ENCODE data around the gene DDO. TPM values are rescaled to one million over a fixed set of nuclear protein-coding genes. Genes with fewer than 3 reads are reported as not detected.
"Not testable (repeated sequence)": the region's sequence is repeated elsewhere in the genome, so short reads cannot be mapped to it uniquely, and the experiment has no call there.

The DDO gene
- total RNA-seq, 2 donors from 2014 or later = 0.34 TPM; not detected in 1

DNA sequence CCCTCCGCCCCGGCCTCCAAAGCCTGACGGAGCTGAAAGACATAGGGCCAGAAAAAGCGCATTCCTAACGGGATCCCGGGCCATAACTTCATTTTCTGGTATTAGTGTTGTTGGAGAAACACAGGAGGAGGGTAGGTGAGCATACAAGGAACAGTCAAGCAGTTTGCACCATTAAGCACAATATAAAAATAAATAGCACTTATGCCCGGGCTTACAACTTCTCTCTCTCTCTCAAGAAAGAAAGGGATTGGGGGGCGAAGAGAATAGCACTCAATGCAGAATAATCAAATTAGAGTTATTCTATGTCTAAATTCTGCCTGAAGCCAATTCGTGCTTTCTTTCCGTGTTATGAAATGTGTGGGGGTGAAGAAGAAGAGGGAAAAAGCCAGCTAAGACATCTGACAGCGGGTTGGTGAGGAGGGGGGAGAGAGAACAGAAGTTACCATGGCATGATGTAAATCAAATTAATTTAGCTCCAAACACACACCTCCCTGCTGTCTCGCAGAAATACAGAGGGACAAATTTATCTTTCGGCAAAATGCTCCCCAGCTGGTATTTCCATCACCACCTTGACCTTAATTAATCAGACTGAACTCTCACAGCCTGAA lies 56.7 kb downstream of the DDO start:
- no peak for ATAC-seq
- peaks cover 4 to 17% of the 10 kb centered on the region in 2 donors for H3K36me3 Mint-ChIP-seq
- H3K27ac Mint-ChIP-seq = no peak overlapping the region
- DNase-seq (ENCODE audit: low spot score in 2 of 2) = no peak
- peaks cover 0 to 14% of the 10 kb centered on the region in 2 donors for H3K9me3 Mint-ChIP-seq

DNA sequence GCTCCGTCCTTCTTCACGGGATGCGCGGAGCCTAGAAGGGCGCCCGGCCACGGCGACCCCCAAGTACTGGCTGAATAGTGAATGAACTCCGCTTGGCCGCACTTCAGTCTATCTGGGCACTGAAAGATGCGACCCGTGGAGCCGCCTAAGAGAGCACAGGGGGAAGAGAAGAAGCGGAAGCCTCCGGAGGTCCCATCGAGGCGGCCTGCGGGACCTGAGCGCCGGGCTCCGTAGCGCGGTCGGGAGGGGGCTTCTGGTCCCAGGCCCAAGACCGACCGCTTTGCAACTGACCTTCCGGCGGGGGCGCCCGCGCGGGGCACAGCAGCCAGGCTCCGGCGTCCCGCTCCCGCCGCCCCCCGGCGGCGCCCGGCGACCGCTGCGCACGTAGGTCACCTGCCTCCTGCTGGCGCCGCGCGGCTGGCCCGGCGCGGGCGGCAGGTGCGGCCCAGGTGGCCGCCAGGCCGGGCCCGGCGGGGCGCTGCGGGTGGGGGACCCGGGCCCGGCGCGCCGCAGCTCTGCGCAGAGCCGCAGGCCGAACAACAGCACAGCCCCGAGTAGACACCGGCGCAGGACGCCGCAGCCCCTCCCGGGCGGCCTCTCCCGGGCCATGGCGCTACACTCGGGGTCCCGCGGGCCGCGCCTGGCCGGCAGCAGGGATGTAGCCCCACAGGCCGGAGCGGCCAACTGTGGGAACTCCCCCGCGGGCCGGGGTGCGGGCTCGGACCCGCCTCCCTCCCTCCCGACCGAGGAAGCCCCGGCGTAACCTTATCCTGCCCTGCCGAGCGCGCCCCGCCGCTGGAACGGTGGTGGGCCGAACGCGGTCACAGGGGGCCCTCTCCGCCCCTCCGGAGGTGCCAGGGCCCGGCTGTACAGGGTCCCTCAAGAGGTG lies 57.5 kb downstream of the DDO start, which contains the start of gene METTL24:
Gene METTL24 (minus strand): TSS at position 686 of the 889 bp plus-strand sequence. CDS start 77 bp downstream, at position 609.
- Mint-ChIP-seq H3K36me3 (peaks cover 4 to 17% of the 10 kb centered on the region in 2 donors), H3K27ac (no peak within 1 kb of the TSS), H3K9me3 (peaks cover 0 to 14% of the 10 kb centered on the region in 2 donors)
- DNase-seq (ENCODE audit: low spot score in 2 of 2) (peak in 1 of 2 donors; percentile 8), ATAC-seq (peak; percentile 41 to 77)

DNA sequence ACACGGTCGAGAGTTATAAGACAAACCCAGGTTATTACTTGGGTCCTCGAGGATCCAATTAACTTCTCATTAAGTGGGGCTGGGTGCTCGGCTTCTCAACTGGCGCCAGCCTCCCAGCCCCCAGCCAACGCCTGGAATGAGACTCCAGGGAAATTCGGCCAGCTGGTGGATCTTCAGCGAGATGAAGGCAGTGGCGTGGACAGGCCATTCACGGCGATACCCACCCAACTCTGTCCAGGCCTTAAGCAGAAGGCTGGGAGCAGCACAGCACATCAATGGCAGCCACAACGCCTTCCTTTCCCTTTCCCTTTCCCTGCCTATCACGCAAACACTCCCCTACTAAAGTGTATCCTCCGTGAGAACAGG lies 58.1 kb downstream of the DDO start:
- H3K36me3 Mint-ChIP-seq = peaks cover 4 to 17% of the 10 kb centered on the region in 2 donors
- H3K9me3 Mint-ChIP-seq = peaks cover 0 to 11% of the 10 kb centered on the region in 2 donors
- ATAC-seq (peak in 1 of 2 donors; percentile 58), DNase-seq (ENCODE audit: low spot score in 2 of 2) (no peak)
- no peak overlapping the region for H3K27ac Mint-ChIP-seq

DNA sequence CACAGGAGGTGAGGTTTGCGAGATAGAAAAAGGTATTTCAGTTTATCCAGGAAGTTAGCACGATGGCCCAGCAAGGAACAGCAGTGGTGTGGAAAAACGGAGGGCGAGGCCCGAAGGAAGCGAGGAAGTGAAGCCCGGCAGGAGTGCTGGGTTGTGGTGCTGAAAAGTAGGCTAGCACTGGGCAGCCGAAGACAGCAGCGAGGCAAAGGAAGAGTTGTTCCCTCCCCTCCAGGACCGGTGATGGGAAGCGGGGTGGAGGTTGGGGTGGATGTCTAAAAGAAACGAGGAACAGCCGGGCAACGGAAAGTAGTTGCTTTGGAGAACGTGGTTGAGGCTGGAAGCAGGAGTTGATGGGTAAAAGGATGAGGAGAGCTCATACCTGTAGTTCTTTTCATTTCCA lies 58.6 kb downstream of the DDO start:
- Mint-ChIP-seq H3K36me3 (peaks cover 4 to 17% of the 10 kb centered on the region in 2 donors), H3K27ac (no peak overlapping the region), H3K9me3 (peaks cover 0 to 9% of the 10 kb centered on the region in 2 donors)
- DNase-seq (ENCODE audit: low spot score in 2 of 2) = no peak
- no peak for ATAC-seq

DNA sequence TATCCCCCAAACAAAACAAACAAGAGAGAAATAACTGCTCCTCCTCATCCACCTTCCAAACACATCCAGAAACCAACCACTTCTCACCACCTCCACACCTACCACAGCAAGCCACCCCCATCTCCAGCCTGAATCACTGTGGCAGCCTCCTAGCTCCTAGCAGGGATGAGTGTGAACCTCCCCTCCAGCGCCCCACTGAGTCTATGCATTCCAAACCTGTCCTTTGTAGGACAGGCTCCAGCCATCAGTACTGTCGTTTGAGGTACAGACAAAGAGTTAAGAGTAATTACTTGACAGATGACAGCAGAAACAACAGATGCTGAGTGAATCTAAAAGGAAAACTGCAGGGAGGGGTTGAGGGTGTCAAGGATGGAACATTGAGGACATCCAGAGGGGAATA lies 59.6 kb downstream of the DDO start:
- Mint-ChIP-seq H3K9me3 (peaks cover 0 to 1% of the 10 kb centered on the region in 2 donors), H3K36me3 (peaks cover 0 to 12% of the 10 kb centered on the region in 2 donors), H3K27ac (no peak overlapping the region)
- DNase-seq (ENCODE audit: low spot score in 2 of 2) (no peak), ATAC-seq (no peak)

DNA sequence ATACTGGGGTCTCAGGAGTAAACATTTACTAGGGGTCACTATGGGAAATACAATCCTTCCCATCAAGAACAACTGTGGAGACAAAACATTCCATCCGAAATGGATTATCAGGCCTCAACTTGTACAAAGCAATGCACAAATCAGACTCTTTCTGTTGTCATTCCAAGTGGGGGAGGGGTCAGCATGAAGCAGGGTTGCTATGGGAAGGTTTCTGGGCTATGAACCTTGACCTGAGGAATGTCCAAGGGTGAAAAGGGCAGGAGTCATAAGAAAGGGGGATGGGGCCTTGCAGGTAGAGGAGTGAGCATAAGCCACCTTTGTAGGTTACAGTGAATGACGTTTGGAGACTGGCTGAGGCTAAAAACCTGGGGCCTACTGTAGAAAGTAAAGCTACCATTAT lies 60.4 kb downstream of the DDO start:
- Mint-ChIP-seq H3K9me3 (no peaks in the 10 kb centered on the region), H3K27ac (no peak overlapping the region), H3K36me3 (peaks cover 0 to 12% of the 10 kb centered on the region in 2 donors)
- ATAC-seq (no peak), DNase-seq (ENCODE audit: low spot score in 2 of 2) (no peak)

DNA sequence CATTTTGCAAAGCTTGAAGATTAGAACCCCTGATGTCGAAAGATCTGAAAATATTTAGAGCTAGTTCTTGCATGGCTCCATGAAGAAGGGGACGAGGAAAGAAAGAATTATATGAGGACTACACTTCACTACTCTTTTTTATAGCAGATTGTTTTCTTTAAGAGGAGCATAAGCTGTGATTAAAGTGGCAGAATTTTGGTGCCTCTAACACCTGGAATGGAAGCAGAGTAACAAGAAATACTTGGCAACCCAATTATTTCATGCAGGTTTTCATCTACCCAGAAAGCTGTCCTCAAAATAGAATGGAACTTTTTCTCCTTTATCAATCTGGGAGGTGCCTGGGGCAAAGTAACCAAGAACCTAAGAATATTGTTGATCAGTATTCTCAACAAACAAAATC lies 61.2 kb downstream of the DDO start:
- no peak for ATAC-seq
- H3K36me3 Mint-ChIP-seq = peaks cover 0 to 12% of the 10 kb centered on the region in 2 donors
- DNase-seq (ENCODE audit: low spot score in 2 of 2) = no peak
- no peak overlapping the region for H3K27ac Mint-ChIP-seq
- H3K9me3 Mint-ChIP-seq = no peaks in the 10 kb centered on the region

DNA sequence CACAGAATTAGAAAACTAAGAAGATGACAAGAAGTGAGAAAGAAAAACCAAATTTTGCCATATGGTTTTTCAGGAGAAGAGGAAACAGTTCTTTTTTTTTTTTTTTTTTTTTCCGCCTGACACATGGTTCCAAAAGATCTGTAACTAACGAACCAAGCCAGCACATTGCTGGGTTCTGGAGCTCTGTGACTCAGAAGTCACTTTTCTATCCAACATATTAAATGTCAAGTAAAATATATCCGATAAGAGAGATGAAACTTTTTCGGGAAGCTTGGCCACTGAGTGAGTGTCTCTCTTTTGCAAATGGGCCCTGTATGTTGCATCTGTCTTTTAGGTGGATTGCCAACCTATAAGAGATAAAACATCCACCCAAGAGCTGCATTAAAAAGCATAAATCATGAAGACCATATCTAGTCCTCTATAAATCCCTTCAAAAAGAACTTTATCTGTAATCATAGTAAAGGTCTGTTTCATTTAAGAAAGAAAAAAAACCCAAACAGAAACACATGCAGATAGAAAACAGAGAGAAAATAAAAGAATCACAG lies 61.8 kb downstream of the DDO start:
- Mint-ChIP-seq H3K27ac (no peak overlapping the region), H3K9me3 (no peaks in the 10 kb centered on the region), H3K36me3 (peaks cover 0 to 12% of the 10 kb centered on the region in 2 donors)
- ATAC-seq (no peak), DNase-seq (ENCODE audit: low spot score in 2 of 2) (no peak)

DNA sequence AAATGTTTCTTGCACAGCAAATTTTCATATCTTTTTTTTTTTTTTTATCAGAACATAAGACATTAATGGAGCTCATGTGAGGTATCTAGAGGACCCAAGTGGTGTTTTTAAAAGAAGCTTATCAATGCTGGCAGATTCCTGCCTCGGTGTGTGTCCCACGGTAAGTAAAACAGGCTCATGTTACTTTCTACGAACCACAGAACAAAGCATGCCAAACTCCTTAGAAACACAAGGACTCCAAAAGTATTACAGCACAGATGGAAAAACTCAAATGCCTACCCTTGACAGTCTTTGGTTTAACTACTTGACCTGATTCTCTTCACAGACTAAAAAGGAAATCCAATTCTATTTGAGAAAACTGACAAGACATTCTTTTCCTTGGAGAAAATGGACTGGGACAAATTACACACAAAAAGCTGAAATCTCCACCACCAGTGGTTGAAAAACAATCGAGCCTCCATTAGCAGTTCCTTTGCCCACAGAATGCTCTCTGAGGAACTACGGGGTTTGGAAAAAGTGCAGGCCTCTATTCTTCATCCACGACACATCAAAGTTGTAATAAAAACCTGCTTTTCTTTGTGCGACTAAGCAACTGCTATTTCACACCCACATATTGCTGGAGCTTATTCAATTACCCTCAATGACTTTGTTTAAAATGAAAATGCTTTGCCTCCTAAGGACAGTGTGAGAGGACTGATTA lies 62.7 kb downstream of the DDO start:
- DNase-seq (ENCODE audit: low spot score in 2 of 2) (no peak), ATAC-seq (no peak)

DNA sequence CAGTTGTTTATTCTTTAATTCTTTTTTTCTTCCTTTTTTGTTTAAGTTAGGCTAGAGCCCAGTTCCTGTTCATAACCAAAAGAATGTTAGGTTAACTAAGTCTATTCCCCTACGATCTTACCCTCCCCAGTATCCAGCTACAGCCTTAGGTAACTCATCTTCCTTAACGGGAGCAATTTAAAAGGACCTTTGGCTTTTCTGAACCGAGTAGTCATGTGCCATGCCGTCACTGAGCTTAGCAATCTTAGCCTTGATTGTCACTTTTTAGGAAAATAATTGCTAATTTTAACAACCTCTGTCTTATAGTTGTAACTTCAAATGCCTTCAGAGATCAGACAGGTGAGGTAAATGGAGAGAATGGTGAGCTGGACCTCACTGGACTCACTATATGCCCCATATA lies 63.4 kb downstream of the DDO start:
- no peaks in the 10 kb centered on the region for H3K9me3 Mint-ChIP-seq
- no peak for DNase-seq (ENCODE audit: low spot score in 2 of 2)

More for the DNA sequence above, 62.7 kb downstream of the DDO start:
- H3K27ac Mint-ChIP-seq = no peak overlapping the region
- no peaks in the 10 kb centered on the region for H3K9me3 Mint-ChIP-seq
- peaks cover 0 to 12% of the 10 kb centered on the region in 2 donors for H3K36me3 Mint-ChIP-seq

DNA sequence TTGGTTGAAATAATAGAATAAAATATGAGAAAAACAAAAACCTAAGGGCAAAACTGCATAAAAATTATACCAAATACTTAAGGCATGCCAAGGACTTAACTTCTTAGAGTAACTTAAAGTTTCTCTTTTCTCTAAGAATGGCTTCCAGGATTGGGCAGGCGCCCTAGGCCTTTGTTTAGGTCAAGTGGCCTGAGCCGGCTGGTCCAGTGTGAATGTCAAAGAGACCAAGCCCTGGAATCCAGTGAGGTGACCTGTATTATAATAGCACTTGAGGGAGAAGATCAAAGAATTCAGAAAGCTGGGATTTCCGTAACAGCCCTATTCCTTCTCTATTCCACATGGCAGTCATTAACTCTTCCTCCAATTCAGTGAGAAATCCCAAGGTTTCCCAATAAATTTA lies 63.8 kb downstream of the DDO start:
- no peak for ATAC-seq
- Mint-ChIP-seq H3K27ac (no peak overlapping the region), H3K36me3 (peaks cover 0 to 2% of the 10 kb centered on the region in 2 donors), H3K9me3 (no peaks in the 10 kb centered on the region)
- DNase-seq (ENCODE audit: low spot score in 2 of 2) = no peak

More for the DNA sequence above, 63.4 kb downstream of the DDO start:
- Mint-ChIP-seq H3K27ac (no peak overlapping the region), H3K36me3 (peaks cover 0 to 7% of the 10 kb centered on the region in 2 donors)
- ATAC-seq = no peak

DNA sequence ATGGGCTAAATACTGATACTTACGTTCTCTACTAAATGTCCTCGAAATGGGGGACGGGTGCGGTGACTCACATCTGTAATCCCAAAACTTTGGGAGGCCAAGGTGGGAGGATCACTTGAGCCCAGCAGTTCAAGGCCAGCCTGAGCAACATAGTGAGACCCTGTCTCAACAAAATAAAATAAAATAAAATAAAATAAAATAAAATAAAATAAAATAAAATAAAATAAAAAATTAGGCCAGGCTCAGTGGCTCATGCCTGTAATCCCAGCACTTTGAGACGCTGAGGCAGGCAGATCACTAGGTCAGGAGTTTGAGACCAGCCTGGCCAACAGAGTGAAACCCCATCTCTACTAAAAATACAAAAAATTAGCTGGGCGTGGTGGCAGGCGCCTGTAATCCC lies 64.8 kb downstream of the DDO start:
- not testable (repeated sequence) for DNase-seq (ENCODE audit: low spot score in 2 of 2); H3K27ac Mint-ChIP-seq; H3K36me3 Mint-ChIP-seq; ATAC-seq; H3K9me3 Mint-ChIP-seq

DNA sequence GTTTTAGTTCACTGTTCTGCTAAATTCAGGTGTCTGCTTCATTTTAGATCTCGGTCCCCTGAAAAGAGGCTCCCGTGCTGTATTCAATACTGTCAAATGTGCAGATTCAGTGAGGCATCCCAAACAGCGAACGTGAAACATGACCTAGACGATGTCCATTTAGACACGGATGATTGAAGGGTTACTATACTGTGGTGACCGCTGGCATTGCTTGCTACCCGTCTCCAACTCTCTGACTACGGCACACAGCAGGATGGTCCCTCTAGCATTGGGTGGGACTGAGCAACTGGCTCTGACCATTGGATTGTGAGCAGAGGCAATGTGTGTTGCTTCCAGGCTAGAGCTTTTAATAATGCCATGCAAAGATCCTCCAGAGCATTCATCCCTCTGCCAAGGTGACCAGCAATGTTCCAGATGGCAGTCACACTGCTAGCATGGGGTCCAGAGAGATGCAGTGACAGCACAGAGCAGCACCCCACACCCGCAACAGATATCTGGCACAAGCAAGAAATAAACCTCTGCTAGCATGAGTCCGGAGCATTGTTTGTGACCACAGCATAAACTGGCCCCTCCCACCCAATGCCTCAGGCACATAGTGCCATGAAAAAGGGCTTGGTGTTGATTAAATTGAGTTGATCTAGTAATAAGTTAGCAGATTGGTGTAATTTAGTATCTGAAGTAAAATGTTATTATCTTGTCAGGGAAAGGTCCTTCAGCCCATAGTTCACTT lies 66.2 kb downstream of the DDO start:
- Mint-ChIP-seq H3K27ac (no peak overlapping the region), H3K9me3 (no peaks in the 10 kb centered on the region)

DNA sequence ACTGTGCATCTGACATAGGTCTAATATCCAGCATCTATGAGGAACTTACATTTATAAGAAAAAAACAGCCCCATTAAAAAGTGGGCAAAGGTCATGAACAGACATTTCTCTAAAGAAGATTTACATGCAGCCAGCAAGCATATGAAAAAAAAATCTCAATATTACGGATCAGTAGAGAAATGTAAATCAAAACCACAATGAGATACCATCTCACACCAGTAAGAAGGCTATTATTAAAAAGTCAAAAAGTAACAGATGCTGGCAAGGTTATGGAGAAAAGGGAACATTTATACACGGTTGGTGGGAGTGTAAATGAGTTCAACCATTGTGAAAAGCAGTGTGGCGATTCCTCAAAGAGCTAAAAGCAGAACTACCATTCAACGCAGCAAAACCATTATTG lies 70.3 kb downstream of the DDO start:
- Mint-ChIP-seq H3K9me3 (no peaks in the 10 kb centered on the region), H3K36me3 (no peaks in the 10 kb centered on the region), H3K27ac (no peak overlapping the region)
- ATAC-seq (no peak), DNase-seq (ENCODE audit: low spot score in 2 of 2) (no peak)

More for the DNA sequence above, 66.2 kb downstream of the DDO start:
- no peak for ATAC-seq
- H3K36me3 Mint-ChIP-seq = no peaks in the 10 kb centered on the region
- DNase-seq (ENCODE audit: low spot score in 2 of 2) = no peak

DNA sequence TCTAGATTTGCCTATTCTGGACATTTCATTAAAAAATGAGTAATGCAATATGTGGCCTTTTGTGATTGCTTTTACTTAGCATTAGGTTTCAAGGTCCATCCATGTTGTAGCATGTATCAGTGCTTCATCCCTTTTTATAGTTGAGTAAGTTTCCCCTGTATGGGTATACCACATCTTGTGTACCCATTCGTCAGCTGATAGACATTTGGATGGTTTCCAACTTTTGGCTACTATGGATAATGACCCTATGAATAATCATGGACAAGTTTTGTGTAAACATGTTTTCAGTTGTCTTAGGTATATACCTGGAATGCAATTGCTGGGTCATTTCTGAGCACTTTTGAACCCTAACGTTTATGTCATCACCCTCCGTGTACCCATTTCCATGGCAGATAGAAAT lies 72.6 kb downstream of the DDO start:
- DNase-seq (ENCODE audit: low spot score in 2 of 2) (no peak), ATAC-seq (no peak)
- H3K27ac Mint-ChIP-seq = no peak overlapping the region
- H3K36me3 Mint-ChIP-seq = no peaks in the 10 kb centered on the region
- no peaks in the 10 kb centered on the region for H3K9me3 Mint-ChIP-seq

All from activated naive CD4-positive, alpha-beta T cell treated with anti-CD3 and anti-CD28 coated beads, Interleukin-2, amount 50 U/mL, for 72 hours (primary cell).